NCI-H1417 (cell line): Measurements from ENCODE around the gene BOD1L1.

Experiments used
- DNase-seq, 3 experiments: peaks; one replicate each; lab custom pipeline; 2025; lab: John Stamatoyannopoulos, UW

BOD1L1 gene

GRCh38 chr4:13524504-13525243 is 102.9 kb downstream of the BOD1L1 start:
- DNase-seq, result no peak

GRCh38 chr4:13523591-13524503 is 103.7 kb downstream of the BOD1L1 start:
- DNase-seq, result no peak

GRCh38 chr4:13523105-13523477 is 104.4 kb downstream of the BOD1L1 start:
- no peak for DNase-seq

- DNase-seq, result no peak
Measured at GRCh38 chr4:13522282-13523104, 105.0 kb downstream of the BOD1L1 start.

- DNase-seq, result no peak
Measured at GRCh38 chr4:13521047-13521446, 106.5 kb downstream of the BOD1L1 start.
